Stimulated activated CD8-positive, alpha-beta memory T cell treated with anti-CD3 and anti-CD28 coated beads, Interleukin-4, amount 100 ng/mL, for 24 hours (primary cell): ENCODE measurements around the gene SLFNL1.

Experiments used
- DNase-seq: peaks from one replicate; pipeline ENCODE4 v3.0.0-alpha.2; 2020; ENCODE audit warnings: low read depth

The SLFNL1 gene

GRCh38 chr1:41020109-41020576 lies 1.4 kb downstream of the SLFNL1 start:
- DNase-seq, result no peak

- DNase-seq, result no peak
Measured at GRCh38 chr1:41019353-41019745, 2.2 kb downstream of the SLFNL1 start.

GRCh38 chr1:41018018-41018410 lies 3.5 kb downstream of the SLFNL1 start:
- no peak for DNase-seq

DNA sequence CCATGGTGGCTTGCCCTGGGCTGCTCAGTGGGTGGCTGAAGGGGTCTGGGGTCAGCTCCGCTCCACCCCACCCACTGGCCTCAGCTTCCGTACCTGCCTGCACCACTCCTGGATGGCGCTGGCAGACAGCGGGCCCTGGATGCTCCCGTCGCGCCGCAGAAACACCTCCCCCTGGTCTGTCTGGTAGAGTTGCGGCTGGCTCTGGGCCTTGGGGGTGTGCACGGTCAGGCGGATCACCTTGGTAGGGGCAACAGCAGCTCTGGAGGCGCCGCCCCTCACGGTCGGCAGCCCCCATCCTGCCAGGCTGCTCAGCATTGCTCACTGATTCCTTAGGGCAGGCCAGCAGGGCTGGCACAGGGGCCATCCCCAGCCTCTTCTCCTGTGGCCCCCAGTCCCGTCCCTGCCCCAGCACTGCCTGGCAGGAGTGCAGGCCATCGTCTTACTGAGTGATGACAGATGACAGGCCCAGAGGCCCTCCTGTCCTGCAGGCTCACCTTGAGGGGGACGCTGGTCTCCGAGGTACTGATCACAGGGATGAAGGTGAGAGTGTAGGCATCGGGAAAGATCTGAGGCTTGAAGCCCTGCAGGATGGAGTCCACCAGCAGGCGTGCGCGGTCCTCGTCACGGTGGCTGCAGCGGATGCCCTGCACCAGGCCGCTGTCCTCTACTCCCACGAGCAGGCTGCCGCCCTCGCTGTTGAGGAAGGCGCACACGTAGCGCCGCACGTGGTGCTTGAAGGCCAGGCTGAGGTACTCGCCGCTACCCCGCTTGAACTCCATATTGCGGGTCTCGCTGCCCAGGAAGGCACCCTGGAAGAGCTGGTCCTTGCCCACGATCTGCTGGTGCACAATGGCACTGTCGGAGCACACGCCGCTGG lies 4.1 kb downstream of the SLFNL1 start:
- no peak for DNase-seq

GRCh38 chr1:41015897-41016470 lies 5.5 kb downstream of the SLFNL1 start:
- DNase-seq, result no peak

DNA sequence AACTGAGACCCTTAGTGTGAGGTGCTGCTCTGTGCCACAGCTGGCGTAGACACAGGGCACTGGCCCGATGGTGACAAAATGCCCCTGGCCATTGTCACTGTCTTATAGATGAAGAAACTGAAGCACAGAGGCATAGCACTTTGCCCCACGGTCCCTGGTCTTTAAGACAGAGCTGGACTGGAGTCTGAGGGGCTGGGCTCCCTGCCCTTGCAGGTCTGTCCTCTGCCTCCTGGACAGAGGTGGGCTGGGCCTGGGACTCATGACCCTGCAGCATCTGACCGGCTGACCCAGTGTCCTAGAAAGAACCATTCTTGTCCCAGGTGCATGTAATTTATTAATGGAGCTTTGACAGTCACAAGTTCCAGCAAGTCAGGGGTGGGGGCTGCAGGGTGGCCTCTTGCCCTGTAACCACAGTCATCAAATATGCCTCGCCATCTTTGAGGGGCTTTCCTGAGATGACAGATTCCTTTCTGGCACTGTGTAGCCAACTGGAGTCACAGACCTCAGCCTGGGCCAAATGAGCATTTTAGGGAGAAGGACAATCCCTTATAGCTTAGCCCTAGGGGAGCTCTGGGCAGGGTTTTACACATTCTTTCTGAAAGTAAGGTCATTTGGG lies 6.1 kb downstream of the SLFNL1 start:
- no peak for DNase-seq

DNA sequence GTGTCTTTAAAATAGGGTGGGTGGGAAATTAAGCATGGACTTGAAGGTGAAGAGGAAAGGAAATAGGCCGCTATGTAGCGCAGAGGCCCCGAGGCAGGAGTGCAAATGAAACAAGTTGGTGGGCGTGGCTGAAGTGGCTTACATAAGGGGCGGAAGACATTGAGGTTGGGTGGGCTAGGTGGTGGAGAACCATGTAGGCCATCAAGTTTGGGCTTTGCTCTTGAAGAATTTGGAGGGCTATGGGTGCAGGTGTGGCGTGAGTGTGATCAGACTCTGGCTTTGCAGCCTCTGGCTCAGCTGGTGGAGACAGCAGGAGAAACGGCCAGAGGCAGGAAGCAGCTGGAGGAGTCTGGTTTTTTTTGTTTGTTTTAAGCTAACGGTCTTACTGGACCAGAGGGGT lies 6.7 kb downstream of the SLFNL1 start:
- DNase-seq, result no peak

DNA sequence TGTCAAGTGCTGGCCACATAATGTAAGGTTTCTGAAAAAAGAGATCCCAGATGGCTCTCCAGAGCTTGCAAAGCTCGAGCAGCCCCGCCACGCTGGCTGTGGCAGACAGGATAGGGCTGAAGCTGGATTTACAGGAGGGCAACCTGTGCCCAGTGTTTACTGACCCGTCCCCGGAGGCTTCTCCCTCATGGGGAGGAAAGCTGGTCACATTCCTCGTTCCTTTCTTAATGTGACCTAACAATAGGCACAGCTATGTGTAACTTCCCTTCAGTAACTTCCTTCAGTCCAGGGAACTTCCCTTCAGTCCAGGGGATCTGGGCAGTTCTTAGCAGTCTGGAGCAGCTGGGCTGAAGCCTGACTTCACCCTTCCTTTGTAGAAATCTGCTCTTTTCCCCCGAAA lies 7.7 kb downstream of the SLFNL1 start:
- DNase-seq, result no peak

DNA sequence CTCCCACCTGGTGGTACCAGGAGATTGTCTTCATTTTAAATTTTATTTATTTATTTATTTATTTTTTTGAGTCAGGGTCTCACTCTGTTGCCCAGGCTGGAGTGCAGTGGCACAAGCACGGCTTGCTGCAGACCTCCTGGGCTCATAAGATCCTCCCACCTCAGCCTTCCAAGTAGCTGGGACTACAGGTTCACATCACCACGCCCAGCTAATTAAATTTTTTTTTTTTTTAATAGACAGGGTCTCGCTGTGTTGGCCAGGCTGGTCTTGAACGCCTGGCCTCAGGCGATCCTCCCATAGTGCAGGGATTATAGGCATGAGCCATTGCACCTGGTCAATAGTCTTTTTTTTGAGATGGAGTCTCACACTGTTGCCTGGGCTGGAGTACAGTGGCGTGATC lies 8.5 kb downstream of the SLFNL1 start:
- no peak for DNase-seq

DNA sequence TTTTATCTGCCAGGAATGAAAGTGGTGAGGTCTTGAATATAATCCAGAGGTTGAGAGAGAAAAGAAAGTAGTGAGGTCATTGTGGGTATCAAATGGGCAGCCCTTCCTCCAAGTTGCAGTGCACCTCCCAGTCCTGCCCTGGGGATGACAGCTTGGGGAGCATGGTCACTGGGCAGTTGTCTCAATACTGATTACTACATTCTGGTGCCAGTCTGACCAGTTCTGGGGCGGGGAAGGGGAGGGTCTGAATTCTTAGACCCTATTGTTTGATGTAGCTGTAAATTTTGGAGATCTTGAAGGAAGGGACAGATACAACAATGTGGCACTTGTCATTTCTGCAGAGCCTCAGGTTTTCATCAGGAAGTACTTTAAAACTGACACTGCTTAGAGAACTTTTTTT lies 11.2 kb downstream of the SLFNL1 start:
- no peak for DNase-seq

DNA sequence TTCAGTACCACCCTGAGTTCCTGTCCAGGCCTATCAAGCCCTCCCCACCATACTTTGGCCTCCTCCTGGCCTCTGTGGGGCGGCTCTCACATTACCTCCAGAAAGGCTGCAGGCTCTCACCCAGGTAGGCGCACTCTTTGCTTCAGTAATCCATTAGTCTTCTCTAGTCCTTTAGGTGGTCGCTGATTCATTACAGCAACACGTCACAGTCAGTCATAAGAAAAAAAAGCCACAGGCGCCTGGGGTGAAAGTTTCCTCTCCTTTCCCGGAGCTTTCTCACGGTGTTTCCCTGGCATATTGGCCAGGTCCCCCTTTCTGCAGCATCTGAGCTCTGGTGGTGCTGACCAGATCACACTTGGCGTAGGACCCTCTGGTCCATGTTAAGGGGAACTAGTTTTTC lies 12.1 kb downstream of the SLFNL1 start:
- no peak for DNase-seq

GRCh38 chr1:41006942-41007865 lies 14.3 kb downstream of the SLFNL1 start:
- DNase-seq, result no peak

- DNase-seq, result no peak
Measured at GRCh38 chr1:41005876-41006275, 15.6 kb downstream of the SLFNL1 start.

- peak; percentile 75 for DNase-seq
Measured at GRCh38 chr1:41003640-41004220, 17.8 kb downstream of the SLFNL1 start.

GRCh38 chr1:41003127-41003639 lies 18.3 kb downstream of the SLFNL1 start:
- DNase-seq, result no peak

GRCh38 chr1:40998668-40999067 lies 22.9 kb downstream of the SLFNL1 start:
- no peak for DNase-seq

- no peak for DNase-seq
Measured at GRCh38 chr1:40997096-40997495, 24.4 kb downstream of the SLFNL1 start.

DNA sequence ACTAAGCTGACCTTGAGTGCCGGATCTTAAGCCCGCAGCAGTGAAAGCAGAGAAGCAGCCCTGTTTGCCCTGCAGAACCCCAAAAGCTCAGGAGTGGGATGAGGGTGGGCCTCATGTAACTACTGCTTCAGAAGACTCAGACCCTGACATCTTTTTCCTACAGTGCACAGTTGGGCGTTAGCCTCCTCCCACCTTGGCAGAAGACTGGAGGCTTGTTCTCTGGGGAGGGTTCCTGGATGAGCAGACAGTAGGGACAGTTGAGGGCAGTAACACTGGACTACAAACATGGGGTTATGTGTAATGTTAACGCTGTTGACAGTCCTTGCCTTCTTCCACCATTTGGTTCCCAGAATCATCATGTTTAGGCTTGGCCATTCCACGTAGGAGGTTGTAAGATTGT lies 32.5 kb downstream of the SLFNL1 start:
- DNase-seq, result no peak

- no peak for DNase-seq
Measured at GRCh38 chr1:40988280-40988679, 33.2 kb downstream of the SLFNL1 start.

DNA sequence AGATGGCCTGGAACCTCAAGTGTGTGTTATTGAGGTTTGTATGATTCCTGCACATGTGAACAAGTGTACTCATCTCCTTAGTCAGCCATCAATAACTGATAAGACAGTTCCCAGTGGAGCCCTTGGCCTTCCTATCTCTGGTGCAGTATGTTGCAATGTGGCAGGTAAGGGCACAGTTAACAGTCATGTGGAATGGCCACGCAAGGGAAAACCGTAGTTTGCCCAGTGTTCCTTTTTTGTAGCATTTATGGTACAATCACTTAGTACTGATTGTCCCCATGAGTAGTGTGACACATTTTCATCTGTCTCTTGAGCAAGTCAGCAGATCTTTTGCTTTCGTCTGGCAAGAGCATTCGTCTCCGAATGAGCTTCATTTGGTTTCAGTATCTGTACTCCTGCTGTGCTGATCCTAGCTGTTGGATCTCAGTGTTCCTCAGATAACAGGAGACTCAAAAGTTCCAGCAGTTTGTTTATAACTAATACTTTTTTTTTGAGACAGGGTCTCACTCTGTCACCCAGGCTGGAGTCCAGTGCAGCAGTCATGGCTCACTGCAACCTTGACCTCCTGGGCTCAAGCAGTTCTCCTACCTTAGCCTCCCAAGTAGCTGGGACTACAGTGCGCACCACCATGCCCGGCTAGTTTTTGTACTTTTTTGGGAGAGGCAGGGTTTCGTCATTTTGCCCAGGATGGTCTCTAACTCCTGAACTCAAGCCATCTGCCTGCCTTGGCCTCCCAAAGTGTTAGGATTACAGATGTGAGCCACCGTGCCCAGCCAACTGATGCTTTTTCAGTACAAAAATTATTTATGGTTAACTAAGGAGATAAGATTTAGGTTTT lies 33.9 kb downstream of the SLFNL1 start:
- no peak for DNase-seq

GRCh38 chr1:40986956-40987355 lies 34.6 kb downstream of the SLFNL1 start:
- DNase-seq, result no peak
